Hepatic stellate cell (primary cell): ENCODE measurements around the gene SEZ6.
A peak's percentile ranks its signal among the peaks of the same experiment; 100 is the strongest.

Experiments used
- DNase-seq: peaks from one replicate; pipeline ENCODE4 v3.0.0; 2011; ENCODE audit warnings: low spot score

SEZ6 gene, protein sequence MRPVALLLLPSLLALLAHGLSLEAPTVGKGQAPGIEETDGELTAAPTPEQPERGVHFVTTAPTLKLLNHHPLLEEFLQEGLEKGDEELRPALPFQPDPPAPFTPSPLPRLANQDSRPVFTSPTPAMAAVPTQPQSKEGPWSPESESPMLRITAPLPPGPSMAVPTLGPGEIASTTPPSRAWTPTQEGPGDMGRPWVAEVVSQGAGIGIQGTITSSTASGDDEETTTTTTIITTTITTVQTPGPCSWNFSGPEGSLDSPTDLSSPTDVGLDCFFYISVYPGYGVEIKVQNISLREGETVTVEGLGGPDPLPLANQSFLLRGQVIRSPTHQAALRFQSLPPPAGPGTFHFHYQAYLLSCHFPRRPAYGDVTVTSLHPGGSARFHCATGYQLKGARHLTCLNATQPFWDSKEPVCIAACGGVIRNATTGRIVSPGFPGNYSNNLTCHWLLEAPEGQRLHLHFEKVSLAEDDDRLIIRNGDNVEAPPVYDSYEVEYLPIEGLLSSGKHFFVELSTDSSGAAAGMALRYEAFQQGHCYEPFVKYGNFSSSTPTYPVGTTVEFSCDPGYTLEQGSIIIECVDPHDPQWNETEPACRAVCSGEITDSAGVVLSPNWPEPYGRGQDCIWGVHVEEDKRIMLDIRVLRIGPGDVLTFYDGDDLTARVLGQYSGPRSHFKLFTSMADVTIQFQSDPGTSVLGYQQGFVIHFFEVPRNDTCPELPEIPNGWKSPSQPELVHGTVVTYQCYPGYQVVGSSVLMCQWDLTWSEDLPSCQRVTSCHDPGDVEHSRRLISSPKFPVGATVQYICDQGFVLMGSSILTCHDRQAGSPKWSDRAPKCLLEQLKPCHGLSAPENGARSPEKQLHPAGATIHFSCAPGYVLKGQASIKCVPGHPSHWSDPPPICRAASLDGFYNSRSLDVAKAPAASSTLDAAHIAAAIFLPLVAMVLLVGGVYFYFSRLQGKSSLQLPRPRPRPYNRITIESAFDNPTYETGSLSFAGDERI

DNA sequence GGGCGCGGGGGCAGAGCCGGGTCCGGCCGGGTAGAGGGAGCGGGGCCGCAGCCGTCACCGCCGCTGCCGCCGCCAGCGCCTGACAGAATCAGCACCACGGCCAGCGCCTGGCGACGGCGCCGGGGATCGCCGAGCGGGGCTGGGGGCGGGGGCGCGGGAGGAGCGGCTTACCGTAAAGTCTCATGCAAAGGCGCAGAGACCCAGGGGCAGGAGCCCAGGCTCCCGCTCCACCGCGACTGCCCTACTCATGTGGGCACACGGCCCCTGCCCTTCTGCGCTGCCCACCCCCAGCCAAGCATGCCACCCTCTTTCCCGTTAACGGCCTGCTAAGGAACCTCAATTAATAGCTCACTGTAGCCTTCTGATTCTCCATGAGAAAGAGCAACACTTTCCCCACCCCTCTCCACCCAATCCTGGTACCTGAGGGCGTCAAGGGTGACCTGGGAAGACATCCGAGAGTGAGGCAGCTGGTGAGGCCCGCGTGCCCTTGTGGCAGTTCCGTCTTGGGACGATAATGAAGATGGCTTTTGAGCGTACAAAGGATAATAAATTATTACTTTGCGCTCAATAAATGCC is at the start of gene SEZ6:
TSS of gene SEZ6 (minus strand) at position 98 of the 576 bp plus-strand sequence. CDS start 164 bp downstream, outside the sequence.
- DNase-seq = peak; percentile 76

- DNase-seq = no peak
Observed at GRCh38 chr17:29054835-29055234, 49.0 kb upstream of the SEZ6 start.

DNA sequence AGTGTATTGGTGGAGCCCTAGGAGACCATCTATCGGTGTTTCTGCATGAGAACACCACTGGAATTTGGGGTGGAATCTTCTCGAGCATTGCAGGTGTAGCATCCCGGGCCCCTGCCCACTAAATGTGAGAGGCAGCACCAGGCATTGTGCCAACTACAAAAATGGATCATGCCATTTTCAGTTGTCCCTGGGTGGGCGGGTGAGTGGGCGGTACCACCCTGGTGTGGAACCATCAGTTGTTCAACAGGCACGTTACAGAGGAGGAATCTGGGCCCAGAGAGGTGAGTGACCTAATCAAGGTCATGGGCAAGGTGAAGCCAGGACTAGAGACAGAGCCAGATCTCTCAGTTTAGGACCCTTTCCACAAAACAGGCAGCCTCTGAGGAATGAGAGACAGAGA is 45.9 kb upstream of the SEZ6 start:
- no peak for DNase-seq

GRCh38 chr17:29051194-29051593 is 45.4 kb upstream of the SEZ6 start:
- no peak for DNase-seq

GRCh38 chr17:29050176-29050575 is 44.3 kb upstream of the SEZ6 start:
- DNase-seq = no peak

DNA sequence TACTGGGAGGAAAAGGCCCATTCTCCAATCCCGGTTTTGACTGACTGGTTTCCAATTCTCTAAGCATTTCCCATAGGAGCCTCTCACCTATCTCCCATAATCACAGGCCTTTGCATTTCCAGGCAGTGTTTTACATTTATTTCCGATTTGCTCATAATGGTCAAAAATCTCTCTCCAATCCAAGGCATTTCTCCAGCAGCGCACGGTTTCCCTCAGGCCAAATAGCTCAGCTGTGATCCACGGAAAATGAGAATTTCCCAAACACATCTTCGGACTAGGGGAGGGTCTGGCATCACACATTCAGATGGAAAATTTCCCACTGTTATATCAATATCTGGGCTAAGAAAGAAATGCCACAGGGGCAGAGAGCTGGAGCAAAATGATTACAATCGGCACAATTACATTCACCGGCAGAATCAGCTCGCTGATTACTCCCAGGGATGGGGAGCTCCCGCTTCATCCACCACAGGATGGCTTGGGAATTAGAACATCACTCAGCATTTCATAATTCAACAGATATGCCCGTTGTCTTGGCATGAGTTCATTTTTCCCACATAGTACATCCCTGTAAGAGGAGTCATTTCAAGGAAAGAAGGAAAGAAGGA is 43.8 kb upstream of the SEZ6 start:
- no peak for DNase-seq

DNA sequence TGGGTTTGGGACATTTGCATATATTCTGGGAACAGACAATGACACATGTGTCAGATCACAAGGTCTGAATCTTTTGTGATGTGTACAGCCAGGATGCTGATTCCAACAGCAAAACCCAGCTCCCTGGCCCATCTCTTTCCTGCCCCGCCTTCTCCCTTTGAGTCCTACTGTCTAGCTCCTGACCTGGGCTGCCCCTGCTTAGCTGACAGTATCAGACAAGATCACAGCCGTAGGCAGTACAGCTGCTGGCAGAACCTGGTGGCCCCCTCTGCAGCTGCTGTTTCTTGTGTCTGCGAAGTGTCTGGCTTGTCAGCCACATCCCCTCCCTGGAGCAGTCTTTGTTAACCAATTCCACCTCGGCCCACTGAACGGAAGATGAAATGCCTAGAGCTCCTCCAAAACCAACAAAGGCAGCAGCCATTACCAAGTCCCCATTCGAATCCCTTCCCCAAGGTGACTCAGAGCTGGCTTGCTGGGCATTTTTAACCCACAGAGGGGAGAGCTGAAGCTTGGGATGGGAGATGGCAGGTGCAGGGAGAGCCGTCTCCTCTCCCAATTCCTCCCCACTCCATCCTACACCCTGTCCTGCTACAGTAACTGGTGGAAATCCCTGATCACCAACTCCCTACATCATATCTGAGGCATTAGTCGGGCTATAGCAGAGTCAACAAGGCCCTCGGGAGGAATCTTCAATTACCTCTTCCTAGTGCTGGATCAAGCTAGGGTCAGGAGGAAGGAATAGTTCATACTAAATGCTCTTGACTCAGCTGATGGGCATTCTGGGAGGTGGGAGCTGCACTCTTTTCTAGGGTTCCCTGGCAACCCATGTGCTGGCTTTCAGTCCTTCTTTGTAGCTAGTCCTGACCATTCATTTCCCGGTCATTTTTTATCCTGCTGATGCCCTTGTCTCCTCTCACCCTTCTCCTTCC is 42.9 kb upstream of the SEZ6 start:
- no peak for DNase-seq

GRCh38 chr17:29046473-29046839 is 40.6 kb upstream of the SEZ6 start:
- DNase-seq = no peak

DNA sequence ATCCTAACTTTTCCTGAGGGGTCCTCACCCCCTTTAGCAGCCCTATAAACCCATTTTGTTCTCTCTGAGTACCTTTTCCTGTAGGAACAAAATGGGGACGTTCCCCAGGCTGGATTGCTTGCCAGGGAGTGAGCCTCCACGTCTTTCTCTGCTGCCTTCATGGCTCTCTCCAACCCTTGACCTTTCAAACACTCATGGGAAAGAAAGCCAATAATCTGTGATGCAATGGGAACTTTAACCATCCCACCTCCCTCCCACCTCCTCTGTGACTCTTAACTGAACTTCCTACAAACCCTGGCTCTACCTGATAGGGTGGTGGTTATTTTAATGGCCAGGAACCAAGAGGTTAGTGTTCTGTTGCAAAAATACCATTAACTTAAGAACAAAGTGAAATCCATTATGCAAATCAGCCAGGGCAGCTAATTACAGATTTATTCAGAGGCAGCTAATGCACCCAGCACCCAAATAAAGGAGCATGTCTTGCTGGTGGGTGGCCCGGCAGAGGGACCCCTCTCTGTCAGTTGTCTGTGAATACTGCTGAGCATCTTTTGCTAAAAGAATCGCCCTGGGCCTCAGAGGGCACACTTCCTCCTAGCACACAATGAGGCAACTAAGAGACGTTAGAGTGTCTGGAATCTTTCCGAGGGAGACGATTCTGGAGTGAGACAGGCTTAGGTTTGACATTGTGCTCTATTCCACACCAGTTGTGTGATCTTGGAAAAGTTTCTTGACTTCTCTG is 40.1 kb upstream of the SEZ6 start:
- DNase-seq = no peak

GRCh38 chr17:29045026-29045425 is 39.2 kb upstream of the SEZ6 start:
- DNase-seq = no peak

DNA sequence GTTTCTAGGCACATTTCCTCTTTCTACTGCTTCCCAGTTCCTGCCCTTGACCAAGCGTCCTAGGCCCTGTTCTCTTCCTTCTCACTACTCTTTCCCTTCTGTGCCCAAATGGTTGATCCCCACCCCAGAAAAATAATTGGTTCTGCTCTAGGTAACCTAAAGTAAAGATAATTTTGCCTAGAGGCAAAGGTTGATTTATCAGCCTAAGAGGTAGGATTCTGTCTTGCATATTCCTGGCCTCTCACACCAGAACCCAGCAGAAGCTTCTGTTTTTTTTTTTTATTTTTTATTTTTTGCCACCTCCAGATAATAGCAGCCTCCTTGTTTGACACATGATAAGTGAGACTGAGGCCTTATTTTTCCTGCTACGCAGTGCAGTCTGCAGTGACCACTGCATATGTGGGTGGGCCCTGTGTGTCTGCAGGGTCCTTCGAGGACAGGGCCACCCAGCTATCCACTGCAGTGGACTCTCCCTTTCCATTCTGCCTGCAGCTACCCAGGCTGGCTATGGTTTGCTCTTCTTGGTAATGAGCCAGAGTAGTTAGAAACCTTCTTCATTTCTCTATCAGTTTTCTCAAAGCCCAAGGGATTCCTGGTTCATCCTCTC is 37.8 kb upstream of the SEZ6 start:
- DNase-seq = no peak

DNA sequence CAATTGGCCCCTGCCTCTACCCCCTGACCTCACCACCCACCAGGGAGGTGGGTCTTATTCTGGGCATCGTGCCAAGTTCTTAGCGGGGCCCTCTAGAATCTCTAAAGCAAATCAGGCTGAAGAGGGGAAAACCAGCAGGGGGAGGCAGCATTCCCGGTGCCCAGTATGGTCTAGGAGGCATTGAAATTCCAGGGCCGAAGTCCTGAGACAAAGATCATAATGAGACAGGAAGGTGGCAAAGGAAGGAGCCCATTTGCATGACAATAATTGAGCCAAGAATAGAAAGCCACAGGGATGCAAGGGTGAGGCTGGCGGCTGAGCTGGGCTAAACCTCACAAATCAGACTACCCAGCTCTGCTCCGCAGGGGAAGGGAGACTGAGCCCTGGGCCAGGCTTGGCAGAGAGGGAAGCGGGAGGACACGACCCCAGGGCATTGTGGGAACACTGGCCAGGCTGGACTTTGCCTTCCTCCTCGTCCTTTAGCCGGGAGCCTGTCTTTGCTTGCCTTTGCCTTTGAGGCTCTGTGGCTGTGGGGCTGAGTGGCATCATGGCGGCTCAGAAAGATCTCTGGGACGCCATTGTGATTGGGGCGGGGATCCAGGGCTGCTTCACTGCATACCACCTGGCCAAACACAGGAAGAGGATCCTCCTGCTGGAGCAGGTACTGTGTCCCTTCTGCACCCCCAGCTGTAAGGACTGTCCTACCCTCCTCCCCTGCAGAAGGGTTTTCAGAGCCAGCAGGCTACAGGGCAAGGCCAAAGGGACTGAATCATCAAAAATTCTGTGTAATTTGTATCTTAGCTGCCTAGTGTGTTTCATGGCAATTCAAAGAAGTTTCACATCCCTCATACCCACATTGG is 37.1 kb upstream of the SEZ6 start, which contains the start of gene PIPOX:
TSS of gene PIPOX (plus strand) at position 463 of the 860 bp plus-strand sequence. CDS start at position 548, 85 bp downstream.
- peak; percentile 20 for DNase-seq

DNA sequence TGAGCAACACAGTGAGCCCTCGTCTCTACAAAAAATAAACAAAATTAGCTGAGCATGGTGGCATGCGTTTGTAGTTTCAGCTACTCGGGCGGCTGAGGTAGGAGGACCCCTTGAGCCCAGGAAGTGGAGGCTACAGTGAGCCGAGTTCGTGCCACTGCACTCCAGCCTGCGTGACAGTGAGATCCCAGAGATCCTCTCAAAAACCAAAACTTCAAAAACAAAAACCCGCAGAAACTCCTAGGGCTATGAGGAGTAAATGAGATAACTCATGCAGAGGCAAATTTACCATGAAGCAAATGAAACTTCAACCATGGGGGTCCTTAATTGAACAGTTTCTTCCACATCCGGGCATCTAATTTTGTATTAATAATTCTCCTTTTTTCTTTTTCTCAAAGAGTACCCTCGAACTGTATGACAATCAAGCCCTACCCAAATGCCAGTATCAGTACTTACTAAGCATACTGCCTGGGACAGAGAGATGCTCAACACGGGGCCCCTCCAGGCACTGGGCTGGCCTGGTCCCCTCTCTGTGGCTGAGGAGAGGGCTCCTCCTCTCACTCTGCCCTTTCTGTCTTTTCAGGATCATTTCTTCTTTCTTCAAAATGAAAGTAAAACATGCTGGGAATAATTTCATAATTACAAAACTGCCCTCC is 36.3 kb upstream of the SEZ6 start:
- DNase-seq = no peak

DNA sequence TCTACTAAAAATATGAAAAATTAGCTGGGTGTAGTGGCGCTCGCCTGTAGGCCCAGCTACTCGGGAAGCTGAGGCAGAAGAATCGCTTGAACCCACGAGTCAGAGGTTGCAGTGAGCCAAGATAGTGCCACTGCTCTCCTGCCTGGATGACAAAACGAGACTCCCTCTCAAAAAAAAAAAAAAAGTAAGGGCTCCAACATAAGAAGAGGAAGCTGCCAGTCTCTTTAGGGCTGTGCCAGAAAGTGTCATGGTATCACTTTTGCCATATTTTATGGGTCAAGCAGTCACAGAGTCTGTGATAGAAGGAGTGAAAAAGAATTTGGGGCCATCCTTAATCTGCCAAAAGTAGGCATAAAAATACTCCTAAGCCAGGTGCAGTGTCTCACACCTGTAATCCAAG is 35.7 kb upstream of the SEZ6 start:
- DNase-seq = no peak

DNA sequence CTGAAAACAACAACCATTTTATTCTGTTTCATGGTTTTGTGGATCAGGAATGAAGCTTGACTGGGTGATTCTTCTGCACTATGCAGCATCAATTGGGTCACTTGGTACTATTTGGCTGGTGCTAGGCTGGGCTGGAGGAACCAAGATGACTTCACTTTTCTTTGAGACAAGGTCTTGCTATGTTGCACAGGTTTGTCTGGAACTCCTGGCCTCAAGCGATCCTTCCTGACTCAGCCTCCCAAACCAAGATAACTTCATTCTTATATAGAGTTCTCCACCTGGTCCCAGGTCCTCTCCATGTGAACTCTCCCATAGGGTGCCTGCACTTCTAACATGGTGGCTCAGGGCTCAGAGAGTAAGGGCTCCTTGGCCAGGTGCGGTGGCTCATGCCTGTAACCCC is 35.3 kb upstream of the SEZ6 start:
- no peak for DNase-seq

DNA sequence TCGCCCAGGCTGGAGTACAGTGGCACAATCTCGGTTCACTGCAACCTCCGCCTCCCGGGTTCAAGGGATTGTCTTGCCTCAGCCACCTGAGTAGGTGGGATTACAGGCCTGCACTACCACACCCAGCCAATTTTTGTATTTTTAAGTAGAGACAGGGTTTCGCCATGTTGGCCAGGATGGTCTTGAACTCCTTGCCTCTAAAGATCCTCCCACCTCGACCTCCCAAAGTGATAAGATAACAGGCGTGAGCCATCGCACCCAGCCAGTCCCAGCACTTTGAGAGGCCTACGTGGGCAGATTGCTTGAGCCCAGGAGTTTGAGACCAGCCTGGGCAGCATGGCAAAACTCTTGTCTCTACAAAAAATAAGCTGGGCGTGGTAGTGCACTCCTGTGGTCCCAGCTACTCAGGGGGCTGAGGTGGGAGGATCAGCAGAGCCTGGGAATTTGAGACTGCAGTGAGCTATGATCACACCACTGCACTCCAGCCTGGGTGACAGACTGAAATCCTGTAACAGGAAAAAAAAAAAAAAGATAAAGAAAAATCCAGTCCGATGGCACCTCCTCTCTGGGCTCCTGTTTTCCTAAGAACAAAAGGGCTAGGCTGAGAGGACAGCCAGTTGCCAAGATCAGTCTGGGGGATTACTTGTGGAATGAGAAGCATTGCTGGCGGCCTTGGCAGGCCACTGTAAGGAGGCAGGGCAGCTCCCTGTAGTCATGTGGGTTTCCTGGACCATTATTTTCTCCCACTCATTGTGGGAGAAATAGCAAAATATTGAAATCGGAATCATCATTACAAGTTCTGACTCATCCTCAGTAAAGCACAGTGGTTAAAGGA is 34.1 kb upstream of the SEZ6 start:
- DNase-seq = no peak

DNA sequence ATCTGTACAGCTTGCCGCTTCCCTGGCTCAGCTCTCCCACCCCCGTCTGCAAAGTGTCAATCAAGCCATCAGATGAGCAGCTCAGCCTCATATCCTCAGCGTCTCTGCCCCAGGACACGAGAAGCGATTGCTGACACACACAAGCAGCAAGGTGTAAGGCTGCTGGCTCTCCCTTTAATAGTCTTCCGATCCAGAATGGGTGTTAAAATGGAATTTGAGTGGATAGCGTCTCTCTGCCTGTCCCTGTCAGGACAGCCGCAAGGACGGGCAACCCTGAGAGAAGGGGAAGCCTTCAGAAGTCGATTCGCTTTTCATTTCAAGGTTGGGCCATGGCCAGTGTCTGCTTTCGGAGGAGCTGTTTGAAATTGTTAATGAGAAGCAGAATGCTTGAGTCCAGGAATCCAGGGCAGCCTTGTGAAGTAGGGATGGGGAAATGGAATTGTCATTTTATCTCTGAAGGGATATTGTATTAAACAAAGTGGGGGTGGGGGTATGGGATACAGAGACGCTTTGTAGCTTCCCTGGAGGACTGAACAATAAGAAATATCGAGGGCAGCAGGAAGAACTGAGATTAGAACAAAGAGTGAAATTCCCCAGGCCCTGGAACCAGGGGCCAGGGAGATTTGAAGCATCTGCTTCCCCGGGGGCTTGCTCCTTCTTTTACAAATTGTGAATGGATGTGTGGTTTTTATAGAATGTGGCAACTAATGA is 32.4 kb upstream of the SEZ6 start:
- DNase-seq = no peak
